ENCODE results near the gene AHRR.

Gene AHRR

DNA sequence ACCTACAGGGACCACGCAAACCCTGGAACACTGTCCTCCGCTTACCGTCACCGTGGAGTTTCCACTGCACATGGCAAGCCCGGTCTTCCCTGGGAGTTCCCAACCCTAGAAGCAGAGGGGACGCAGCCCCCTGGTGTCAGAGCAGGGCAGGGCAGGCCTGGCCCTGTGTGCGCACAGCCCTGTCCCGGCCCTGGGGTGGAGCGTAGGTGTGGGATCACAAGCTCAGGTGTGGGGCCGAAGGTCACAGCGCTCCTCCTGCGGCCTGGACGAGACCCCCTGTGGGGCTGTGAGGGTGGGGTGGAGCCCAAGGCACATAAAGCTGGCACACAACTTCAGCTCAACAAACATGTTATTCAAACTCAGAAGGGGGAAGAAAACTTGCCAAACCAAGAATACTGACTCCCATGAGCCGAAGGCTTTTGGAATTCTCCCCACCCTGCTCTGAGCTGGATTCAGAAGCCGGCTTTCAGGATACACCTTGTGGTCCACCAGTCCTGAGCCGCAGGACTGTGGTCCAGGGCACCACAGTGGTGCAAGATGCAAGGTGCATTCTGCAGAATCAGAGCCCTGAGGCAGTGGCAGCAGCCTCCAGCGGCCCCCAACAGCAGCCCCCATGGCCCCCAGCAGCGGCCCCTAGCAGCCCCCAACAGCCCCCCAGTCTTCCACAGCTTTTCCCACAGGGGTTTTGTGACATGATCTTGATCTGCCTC, 109.6 kb downstream of the AHRR start:
- no peak for DNase-seq

DNA sequence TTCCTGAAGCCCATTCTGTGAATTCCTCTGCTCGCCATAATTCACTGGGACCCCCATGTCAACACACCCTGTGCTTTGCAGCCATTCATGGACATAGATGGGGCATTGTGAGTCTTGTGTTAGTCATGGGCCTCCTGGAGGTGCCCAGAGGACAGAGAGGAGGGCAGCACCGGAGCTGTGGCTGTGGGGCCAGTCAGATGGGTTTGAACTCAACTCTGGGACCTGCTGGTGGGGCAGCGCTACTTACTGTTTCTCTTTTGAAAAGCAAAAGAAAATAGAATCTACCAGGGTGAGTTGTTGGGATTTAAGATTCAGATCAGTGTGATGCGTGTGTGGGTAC, 110.2 kb downstream of the AHRR start:
- no peak for DNase-seq

DNA sequence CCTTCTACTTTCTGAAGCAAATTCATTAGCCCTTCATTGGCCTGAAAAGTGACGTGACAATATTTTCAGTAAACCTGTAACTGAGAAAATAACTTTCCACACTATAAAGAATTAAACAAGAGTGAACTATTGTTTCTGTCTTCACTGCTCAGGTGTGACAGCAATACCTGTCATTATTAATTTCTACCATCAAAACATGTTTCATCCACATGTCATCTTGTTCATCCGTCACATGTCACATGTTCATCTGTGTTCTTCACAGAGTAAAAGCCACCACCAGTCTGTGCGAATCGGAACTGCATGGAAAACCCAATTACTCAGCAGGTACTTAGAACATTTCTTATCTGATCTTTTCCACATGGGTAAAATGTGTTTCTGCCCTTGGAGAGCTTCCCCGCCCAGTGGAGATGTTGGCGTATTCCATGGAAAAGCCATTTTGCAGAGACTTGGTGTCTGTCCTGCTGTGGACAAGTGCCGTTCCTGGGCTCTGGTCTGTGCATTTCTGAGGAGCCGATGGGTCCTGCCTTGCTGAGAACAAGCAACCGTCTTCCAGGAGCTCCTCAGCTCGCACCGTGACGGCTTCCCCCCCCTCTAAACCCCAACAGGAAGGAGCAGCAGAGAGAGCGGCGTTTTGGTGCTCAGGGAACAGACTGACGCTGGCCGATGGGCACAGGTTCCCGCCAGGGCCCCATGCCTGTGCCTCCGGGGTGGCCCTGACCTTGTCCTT, 110.8 kb downstream of the AHRR start:
- no peak for DNase-seq

DNA sequence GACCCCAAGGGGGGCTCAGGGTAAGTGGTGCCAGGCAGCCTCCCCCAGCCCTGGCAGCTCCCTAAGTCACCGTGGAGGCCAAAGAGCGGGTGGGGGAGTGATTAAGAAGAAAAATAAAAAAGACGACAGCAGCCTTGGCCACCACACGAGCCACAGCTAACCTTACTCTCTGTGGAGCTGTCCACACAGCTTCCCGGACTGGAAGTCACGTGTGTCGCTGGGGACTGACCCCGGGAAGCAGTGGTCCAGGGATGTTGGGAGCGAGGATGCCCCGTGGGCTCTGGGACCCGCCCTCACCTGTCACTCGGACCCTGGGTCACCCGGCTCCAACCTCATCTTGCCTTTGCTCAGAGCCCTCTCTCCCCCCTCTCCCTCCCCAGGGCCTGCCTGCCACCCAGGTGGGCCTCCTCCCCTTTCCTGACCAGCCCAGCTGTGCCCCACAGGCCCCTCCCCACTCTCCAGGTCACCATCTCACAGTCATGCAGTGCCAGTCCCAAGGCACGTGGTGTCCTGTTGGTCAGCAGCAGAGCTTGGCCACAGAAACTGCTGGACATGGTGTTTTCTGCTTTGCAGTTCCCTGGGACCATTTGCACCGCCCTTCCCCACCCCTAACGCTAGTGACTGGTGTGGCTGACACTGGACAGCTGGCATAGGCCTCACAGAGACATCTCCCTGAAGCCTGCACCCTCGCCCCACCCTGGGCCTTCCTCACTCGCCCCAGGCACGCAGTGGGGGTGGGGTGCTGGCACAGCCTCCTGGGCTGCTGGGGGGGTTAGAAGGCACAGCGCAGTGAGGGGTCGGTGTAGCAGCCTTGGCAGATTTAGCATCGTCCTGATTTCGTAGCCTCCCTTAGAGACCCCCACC, 111.6 kb downstream of the AHRR start:
- no peak for DNase-seq

DNA sequence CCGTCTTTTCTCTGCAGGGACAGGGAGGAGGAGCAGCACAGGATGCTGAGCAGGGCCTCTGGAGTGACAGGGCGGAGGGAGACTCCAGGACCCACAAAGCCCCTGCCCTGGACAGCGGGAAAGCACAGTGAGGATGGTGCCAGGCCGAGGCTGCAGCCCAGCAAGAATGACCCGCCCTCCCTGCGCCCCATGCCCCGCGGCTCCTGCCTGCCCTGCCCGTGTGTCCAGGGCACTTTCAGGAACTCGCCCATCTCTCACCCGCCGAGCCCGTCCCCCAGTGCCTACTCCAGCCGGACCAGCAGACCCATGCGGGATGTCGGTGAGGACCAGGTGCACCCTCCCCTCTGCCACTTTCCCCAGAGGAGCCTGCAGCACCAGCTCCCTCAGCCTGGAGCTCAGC, 112.3 kb downstream of the AHRR start:
- no peak for DNase-seq

DNA sequence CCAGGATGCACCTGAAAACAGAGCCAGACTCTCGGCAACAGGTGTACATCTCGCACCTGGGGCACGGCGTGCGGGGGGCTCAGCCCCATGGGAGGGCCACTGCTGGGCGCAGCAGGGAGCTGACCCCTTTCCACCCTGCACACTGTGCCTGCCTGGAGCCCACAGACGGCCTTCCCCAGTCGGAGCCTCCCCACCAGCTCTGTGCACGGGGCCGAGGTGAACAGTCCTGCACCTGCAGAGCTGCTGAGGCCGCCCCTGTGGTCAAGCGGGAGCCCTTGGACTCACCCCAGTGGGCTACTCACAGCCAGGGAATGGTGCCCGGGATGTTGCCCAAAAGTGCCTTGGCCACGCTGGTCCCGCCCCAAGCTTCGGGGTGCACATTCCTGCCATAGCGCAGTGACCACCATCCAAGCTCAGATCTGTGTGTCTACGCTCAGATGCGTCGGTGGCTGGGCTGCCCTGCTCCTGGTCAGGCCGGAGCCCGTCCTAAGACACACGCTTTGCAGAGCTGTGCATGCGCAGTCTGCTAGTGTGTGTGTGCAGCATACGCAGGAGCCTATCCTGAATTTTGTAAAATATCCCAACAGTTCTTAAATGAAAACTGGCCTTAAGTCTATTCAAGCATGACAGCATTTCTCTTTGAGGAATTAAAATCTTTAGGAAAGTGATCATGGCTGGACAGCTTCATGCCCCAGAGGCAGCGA, 113.1 kb downstream of the AHRR start:
- no peak for DNase-seq

DNA sequence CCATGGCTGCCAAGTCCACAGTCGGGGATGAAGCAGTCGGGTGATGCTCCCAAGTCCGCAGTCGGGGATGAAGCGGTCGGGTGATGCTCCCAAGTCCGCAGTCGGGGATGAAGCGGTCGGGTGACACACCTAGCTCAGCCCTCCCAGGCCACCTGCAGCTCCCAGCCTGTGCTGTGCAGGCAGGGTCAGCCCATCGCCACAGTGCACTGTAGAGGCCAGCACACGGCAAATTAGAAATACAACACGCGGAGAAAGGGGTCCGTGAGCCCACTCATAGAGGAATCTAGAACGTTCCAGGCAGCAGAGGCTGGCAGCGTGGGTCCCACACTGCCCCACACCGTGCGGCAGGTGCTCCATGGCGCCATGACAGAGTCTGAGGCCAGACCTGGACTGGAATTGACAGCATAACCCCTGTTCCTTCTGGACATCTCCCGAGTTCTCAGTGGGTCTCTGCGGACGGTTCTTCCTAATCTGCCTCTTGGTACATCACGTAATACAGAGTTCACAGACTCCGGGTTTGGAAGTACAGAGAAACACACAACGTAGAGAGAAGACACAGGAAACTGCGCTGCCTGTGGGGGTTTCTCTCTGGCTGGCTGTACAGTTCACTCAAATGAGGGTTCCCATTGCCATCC, 113.8 kb downstream of the AHRR start:
- no peak for DNase-seq

DNA sequence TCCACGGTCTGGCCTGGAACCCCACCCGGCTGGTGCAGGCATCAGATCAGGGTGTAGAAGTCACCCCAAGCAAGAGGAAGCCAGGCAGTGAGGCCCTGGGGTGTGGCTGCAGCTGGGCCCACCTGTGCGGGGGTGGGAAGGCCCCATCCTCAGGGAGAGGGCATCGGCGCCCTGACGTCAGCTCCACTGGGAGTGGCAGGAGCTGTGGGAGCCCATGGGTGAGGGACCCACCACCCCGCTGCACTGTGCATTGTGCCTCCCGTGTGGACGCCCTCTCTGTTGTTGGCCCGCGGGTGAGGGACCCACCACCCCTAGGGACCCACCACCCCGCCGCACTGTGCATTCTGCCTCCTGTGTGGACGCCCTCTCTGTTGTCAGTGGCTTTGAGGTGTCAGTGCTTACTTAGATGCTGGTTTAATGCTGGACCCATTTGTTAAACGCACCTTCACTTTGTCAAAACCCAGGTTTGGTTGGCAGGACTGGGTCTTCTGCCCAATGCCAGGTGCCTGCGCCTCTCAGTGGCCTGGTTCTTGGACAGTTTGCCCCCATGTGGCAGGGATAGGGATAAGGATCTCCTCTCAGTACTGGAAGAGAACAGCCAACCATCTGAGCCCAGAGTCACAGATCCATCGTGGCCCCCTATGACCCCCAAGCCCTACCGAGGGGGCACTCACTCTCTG, 114.6 kb downstream of the AHRR start:
- no peak for DNase-seq

DNA sequence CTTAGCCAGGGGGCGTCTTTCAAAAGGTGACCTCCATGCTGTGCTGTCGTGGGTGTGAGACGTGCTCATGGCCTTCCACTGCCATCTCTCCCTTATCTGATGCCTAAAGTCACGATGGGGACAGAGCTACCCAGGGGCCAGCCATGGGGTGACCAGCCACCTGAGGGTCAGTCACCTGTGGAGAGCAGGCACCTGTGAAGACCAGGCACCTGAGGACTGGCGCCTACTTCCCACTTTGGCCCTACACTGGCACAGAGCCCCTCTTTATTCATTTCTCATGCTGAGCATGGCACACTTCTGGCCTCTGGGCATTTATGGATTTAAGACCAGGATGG, 115.1 kb downstream of the AHRR start:
- no peak for DNase-seq

DNA sequence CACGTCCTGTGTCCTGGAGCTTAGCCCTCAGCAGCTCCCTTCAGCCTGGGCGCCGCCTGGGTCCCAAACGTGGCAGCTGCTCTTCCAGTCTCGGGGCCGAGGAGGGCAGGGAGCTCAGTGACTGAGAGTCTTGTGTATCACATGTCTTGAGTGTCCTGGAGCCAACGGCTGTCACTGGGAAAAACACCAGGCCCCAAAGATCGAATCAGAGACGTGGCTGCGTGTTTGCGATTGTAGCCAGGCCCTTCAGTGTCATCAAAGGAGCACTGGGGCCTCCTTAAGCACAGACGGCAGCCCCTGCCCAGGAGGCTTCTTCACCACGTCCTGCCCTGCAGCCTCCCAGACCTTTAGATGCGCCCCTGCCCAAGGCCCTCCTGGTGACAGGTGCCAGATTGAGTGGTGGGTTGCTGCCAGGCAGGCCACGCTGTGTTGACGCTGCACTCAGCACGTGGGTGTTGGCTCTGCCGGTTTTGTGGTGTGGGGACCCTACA, 115.8 kb downstream of the AHRR start:
- DNase-seq = no peak

DNA sequence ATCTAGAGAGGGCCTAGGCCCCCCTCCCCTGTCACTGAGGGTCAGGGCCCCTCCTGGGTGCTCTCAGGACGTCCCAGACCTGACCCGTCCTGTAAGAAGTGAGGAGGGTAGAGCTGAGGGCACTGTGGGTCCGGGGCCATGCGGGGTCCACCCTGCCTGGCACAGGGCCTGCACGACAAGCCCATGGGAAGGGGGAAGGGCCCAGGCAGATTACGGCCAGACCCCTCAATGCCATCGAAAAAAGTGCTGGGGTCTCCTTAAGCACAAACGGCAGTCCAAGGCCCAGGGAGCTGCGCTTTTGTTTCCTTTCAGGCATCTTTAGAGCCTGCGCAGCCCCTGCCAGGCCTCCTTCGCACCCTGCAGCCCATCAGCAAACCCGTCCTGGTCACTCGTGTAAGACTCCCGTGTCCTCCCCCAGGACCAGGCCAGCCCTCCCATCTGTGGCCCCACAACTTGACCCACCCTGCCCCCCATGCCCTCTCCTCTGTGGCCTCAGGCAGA, 117.0 kb downstream of the AHRR start:
- no peak for DNase-seq

DNA sequence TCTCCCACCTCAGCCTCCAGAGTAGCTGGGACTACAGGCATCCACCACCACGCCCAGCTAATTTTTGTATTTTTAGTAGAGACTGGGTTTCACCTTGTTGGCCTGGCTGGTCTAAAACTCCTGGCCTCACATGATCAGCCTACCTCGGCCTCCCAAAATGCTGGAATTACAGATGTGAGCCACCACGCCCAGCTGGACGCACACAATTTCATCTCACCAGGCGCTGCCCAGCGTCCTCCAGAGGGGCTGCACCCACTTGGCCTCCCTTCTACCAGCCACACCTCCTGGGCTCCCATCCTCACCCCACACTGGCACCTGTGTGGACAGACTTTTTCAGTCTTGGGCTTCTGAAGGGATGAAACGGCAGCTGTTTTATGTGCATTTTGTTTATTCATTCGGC, 117.7 kb downstream of the AHRR start:
- no peak for DNase-seq

DNA sequence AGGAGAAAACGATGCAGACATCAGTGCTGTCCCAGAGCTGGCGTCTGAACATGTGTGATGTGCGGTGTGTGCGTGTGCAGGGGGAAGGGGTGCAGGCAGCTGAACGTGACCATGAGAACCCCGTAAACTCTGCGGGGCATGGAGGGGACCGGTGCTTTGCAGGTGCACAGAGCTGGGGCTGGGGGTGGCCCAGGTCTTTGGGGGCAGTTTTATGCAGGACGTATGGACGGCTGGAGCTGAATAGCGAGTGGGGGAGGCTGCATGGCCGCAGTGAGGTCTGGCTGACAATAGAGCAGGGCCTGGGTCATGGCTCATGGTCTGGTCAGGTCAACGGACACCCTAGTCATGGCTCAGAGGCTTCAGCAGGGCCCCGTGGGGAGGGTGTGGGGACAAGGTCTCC, 118.1 kb downstream of the AHRR start:
- no peak for DNase-seq

DNA sequence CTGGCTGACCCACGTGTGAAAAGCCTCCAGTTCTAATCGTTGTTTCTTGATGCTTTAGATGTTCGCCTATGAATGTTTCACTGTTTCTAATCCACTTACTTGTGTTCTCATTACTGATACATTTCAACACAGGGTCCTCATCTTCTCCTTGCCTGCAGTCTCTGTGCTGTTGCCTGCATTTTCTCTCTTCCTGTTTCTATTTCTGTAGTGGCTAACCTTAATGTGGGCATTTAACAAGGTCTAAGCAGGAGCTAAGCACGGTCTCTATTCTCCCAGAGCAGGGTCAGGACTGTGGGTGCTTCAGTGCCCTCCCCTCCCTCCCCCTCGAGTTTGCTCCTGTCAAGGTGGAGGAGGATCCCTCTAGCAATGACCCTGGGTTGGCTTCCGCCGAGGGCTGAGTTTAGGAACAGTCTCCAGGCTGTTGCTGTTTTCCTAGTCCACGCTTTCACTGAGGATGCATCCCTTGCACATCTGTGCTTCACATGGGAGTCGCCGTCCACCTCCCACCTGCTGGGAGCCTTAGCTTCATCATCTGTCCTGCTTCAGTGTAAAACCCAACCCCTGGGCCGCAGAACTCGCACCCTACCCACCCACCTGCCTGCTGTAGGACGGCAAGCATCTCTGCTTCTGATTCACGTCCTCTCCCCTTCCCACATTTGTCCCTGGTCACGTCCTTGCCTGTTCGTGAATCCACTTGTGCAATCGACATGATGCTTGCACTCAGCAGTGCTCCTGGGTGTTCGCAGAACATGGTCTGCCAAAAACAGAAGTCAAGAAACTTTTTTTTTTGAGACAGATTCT, 119.1 kb downstream of the AHRR start:
- no peak for DNase-seq

DNA sequence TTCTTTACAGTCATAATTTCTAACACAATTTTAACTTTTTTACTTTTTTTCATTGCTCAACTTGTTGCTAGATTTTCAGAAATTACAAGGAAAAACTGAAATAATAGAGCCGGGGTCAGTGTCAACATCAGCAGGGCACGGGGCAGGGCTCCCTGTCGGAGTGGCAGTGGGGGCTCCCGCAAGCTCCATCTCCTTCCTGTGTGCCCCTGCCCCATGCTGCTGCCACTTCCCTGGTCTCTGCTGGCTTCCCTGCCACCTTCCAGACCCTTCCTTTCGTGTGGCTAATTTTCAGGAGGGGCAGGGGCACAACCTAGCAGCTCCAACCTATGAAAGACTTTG, 120.5 kb downstream of the AHRR start:
- DNase-seq = no peak

DNA sequence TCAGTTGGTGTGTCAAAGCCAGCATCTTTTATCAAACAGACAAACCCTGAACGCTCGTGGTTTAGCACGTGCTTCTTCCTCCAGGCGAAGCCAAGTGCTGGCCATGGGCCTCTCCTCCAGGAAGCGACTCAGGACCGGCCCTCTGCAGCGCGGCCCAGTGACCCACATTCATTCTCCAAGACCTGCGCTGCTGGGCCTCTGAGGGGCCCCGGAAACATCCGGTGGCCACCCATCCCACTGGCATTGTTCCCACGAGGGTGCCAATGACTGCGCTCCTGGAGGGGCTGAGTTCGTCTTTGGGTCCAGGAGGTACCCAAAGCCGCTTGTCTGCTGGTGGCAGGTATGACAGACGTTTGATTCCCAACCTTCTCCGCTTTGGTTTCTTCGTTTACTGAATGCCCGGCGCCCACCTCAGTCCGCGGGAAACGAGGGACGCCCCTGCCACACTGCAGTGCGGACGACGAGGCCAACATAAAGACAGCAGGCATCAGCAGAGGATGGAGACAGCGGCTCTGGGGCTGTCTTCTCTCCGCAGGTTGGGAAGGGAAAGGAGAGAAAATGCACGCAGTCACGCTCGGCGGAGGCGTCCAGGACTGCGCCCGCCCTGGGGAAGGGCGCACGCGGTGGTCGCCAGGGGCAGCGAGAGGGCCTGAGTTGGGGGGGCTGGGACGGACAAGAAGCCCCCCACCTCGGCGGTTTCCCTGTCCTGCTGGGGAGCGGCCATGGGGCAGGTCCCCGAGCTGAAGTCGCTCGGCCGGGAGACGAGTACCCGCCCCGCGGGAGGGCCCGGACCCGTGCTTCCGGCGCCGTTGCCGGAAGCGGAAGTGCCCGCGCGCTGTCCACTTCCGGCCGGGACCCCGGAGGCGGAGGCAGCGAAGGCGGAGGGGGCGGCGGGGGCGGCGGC, 121.1 kb downstream of the AHRR start, which contains the start of gene EXOC3:
TSS of gene EXOC3 (plus strand) at position 842 of the 904 bp plus-strand sequence. CDS start 3,030 bp downstream, outside the sequence.
- DNase-seq = peak; percentile 74

DNA sequence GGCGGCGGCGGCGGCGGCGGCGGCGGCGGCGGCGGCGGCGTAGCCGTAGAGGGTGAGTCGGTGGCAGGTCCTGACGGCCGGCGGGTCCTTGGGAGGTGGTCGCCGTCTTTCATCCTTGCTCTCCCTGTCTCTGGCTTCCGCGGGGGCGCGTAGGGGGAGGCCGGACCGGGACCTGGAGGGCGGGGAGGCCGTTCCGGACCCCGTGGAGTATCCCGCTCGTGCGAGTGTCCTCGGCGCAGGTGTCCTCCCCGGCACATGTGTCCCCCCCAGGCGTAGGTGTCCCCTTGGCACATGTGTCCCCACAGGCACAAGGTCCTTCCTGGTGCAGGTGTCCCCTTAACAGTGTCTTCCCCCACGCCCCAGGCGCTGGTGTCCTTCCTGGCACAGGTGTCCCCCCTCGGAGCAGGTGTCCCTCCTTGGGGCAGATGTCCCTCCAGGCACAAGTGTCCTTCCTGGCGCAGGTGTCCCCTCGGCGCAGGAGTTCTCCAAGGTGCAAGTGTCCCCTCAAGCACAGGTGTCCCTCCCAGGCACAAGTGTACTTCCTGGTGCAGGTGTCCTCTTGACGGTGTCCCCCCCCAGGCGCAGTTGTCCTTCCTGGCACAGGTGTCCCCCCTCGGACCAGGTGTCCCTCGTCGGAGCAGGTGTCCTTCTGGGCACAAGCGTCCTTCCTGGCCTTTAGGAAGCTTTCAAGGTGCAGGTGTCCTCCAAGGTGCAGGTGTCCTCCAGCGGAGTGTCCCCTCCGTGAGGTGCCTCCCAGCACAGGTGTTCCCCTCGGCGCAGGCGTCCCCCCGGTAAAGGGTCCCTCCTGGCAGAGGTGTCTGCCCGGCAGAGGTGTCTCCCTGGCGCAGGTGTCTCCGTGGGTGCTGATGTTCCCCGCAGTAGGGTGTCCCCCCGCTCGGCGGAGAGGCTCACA, 122.0 kb downstream of the AHRR start:
- DNase-seq = peak; percentile 25

DNA sequence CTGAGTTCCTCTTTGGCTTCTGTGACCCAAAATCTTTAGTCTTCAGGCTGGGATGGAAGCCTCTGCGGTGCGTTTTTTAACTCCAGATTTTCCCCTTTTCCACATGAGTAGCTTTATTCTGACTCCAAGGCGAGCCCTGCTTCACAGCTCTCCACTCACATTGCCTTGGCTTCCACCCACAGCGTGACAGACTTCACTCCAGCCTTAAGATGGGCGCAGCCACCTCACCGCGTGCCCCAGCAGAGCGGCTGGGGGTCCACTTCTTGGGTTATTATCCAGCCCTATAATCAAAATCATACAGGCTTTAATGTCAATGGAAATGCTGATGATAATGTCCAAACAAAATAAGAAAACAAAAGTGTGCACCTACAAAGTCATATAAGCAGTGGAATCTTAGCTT, 122.7 kb downstream of the AHRR start:
- no peak for DNase-seq

DNA sequence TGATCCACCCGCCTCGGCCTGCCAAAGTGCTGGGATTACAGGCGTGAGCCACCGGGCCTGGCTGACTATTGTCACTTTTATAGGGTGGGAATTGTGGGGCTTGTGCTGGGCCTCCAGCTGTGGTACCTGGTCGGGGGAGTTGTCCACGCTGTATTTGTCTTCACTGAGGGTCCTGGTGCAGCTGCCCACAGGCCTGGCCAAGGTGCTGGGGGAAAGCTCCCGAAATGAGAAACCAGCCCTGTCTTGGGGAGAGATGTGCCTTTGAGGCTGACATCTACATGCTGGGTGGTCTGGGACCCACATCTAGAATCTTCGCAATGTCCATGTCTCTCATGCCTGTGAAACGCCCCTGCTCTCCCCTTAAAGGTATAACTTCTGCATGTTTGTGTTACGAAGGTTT, 124.1 kb downstream of the AHRR start:
- DNase-seq = no peak
